BJ (cell line): ENCODE measurements around the gene NDP. TPM values are rescaled to one million over a fixed set of nuclear protein-coding genes. Genes with fewer than 3 reads are reported as not detected.

Source experiments
- CTCF ChIA-PET: fragments of 350-600 bp; formaldehyde crosslinking; extraction: SDS; loops from one replicate; lab custom pipeline; 2021; ENCODE audit warnings: antibody characterized with exemption, inconsistent platforms; lab: Yijun Ruan, JAX
- POLR2A ChIA-PET: fragments of 300-600 bp; sonication (Branson Sonifier 250); formaldehyde crosslinking; extraction: SDS; loops from one replicate; lab custom pipeline; 2021; ENCODE audit warnings: antibody characterized with exemption; lab: Charles Lee
- DNase-seq: peaks from one replicate; pipeline ENCODE4 v3.0.0-alpha.2; 2011; ENCODE audit warnings: low read depth
- H3K27me3 ChIP-seq: 2 replicates; pipeline ENCODE4 v1.6.0; 2011; ENCODE audit warnings: low read length; ENCODE audit not compliant: control insufficient read depth, insufficient read depth
- H3K36me3 ChIP-seq: 2 replicates; pipeline ENCODE4 v1.5.1; 2011; ENCODE audit warnings: low read length; ENCODE audit not compliant: control insufficient read depth, insufficient read depth
- H3K4me3 ChIP-seq: 2 replicates; pipeline ENCODE4 v1.5.1; 2011; ENCODE audit warnings: low read depth, mild to moderate bottlenecking, control low read depth, low read length
- polyA plus RNA-seq: library from polyadenylated mRNA; depleted of rRNA; stranded (reverse); fragments of >200 nt; gene quantifications from 2 replicates; pipeline ENCODE4 v1.2.3, GENCODE V29; 2011
- TF ChIP-seq, protein P1 (sequence below): IDR thresholded peaks from 2 replicates; pipeline ENCODE4 v1.5.1; 2011; ENCODE audit warnings: low read depth, mild to moderate bottlenecking, control low read depth, inconsistent platforms, low read length, moderate library complexity; ENCODE audit not compliant: insufficient read depth

NDP gene
- polyA plus RNA-seq, 1 experiment, result not detected

DNA sequence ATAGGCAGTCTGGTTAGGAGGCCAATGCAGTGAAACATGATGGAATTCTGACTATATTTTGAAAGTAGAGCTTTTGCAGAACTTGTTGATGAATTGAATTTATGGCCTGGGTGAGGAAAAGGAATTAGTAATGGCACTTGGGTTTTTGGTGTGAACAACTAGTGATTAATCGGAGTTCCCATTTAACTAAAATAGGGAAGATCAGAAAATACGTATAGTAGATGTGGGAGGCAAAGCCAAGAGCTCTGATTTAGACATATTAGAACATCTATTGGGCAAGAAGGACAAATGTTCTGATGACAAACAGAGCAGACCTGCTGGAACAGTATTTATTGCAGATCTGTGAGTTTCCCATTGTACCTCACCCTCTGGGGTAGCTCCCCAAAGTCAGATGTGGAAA is 12.3 kb upstream of the NDP start:
- DNase-seq, result no peak
- Histone ChIP-seq H3K27me3 (no peaks in the 10 kb centered on the region), H3K36me3 (no peaks in the 10 kb centered on the region), H3K4me3 (no peak overlapping the region)
- POLR2A ChIA-PET, result no interaction called here
- CTCF ChIA-PET, result no interaction called here
- TF ChIP-seq, protein P1, sequence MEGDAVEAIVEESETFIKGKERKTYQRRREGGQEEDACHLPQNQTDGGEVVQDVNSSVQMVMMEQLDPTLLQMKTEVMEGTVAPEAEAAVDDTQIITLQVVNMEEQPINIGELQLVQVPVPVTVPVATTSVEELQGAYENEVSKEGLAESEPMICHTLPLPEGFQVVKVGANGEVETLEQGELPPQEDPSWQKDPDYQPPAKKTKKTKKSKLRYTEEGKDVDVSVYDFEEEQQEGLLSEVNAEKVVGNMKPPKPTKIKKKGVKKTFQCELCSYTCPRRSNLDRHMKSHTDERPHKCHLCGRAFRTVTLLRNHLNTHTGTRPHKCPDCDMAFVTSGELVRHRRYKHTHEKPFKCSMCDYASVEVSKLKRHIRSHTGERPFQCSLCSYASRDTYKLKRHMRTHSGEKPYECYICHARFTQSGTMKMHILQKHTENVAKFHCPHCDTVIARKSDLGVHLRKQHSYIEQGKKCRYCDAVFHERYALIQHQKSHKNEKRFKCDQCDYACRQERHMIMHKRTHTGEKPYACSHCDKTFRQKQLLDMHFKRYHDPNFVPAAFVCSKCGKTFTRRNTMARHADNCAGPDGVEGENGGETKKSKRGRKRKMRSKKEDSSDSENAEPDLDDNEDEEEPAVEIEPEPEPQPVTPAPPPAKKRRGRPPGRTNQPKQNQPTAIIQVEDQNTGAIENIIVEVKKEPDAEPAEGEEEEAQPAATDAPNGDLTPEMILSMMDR, result no peak

DNA sequence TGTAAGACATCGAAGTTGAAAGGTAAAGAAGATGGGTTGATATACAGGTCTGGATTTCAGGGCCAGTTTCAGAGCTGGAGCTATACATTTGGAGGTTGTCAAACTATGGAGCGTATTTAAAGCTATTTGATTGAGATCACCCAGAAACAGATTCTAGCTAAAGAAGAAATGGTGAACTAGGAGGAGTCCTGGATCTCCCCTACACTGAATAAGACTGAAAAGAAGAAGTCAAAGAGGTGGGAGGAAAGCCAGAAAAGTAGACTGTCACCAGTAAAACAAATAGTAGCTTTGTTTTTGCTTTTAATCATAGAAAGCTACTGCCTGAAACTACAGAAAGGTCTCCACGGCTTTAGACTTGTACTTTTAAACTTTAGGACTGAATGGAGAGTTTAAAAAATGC is 5.0 kb upstream of the NDP start:
- TF ChIP-seq, protein P1, result no peak
- Histone ChIP-seq H3K4me3 (no peak overlapping the region), H3K36me3 (no peaks in the 10 kb centered on the region), H3K27me3 (no peaks in the 10 kb centered on the region)
- no peak for DNase-seq
- POLR2A ChIA-PET, result no interaction called here
- CTCF ChIA-PET, result interaction anchor here (1.6 kb wide), 1 partner anchor 8 kb away, joined by 3 read pairs; no protein-coding TSS in a partner anchor

DNA sequence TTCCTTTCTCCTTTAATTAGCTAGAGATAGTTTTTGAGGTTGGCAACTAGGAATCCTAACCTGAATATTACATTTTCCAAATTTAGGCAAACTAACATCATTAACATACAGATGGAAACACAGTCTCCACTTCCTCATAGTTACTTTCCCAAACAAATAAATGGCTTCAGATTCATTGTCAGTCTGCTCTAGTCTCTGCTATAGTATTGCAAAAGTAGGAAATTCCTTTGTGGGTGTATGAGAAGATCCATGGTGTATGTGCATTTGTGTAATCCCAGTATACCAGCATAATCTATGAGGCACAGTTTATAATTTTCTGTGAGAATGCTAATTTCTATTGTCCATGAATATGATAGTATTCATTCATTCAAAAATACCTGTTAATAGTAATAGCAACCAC is 3.0 kb upstream of the NDP start:
- TF ChIP-seq, protein P1, result no peak
- Histone ChIP-seq H3K36me3 (no peaks in the 10 kb centered on the region), H3K27me3 (no peaks in the 10 kb centered on the region), H3K4me3 (no peak overlapping the region)
- DNase-seq, result no peak
- ChIA-PET POLR2A (no interaction called here), CTCF (no interaction called here)

DNA sequence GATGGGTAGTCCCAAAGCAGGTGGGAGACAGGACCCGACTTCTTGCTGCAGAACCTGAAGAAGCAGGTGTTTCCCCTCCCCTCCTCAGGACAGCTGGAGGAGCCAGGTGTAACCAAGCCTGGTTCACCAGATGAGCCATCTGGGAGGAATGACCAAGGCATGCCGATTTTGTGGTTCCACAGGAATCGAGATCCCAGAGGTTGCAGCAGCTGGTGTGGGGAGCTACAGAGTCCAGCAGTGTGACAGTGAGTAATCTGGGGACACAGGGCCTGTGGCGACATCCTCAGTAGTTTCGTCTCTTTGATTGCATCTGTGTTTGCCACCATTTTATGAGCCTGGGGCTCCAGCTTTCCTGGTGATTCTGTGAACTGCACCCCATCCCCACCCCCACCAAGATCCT is 2.6 kb upstream of the NDP start:
- TF ChIP-seq, protein P1, result no peak
- DNase-seq, result no peak
- no peaks in the 10 kb centered on the region for H3K27me3 ChIP-seq
- H3K36me3 ChIP-seq, result no peaks in the 10 kb centered on the region
- no peak overlapping the region for H3K4me3 ChIP-seq
- POLR2A ChIA-PET, result no interaction called here
- CTCF ChIA-PET, result no interaction called here

DNA sequence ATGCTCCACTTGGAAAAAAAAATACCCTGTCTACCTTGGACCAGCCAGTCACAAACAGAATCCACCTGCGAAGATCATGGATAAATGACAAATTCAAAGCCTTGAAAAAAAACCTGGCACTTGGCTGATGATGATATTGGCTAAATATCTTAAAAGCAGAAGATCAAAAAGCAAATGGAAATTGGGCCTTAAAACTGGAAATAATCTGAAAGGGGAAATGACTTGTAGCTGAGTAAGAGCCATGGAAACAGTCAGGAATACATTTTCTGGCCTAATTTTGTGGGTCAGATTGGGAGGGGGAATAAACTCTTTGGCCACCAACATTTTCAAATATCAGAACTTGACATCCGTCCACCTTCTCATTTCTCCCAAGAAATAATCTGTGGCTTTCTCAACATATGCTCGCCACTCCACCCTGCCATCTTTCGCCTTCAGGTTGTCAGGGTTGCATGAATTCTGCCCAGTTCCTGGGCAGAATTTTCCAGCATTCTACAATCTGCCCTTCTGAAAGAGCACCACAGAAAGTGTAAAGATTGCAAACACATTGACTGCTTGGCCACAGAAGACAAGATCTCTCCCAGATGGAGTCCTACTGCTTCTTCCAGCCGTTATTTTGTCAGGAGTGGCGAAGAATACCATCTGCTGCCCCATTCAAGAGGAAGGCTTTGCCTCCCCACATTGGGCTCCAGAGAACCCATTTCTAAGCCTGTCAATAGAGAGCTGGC is 1.7 kb upstream of the NDP start:
- DNase-seq, result no peak
- no peaks in the 10 kb centered on the region for H3K36me3 ChIP-seq
- ChIA-PET POLR2A (no interaction called here), CTCF (no interaction called here)
- no peaks in the 10 kb centered on the region for H3K27me3 ChIP-seq
- no peak overlapping the region for H3K4me3 ChIP-seq
- TF ChIP-seq, protein P1, result no peak
